GM10266 (cell line): Measurements from ENCODE around the gene NKX2-4.
"Not testable (repeated sequence)": the region's sequence is repeated elsewhere in the genome, so short reads cannot be mapped to it uniquely, and the experiment has no call there.

ENCODE experiments used
- DNase-seq: peaks from one replicate; pipeline ENCODE4 v3.0.0; 2012; ENCODE audit errors: extremely low spot score
- CTCF ChIP-seq: IDR thresholded peaks from 2 replicates; pipeline ENCODE4 v1.5.1; 2012; ENCODE audit warnings: mild to moderate bottlenecking, low read depth; ENCODE audit not compliant: control insufficient read depth, insufficient read depth; ENCODE audit errors: missing control alignments

The NKX2-4 gene

GRCh38 chr20:21372016-21372415 lies 25.3 kb downstream of the NKX2-4 start:
- no peak for TF ChIP-seq CTCF
- no peak for DNase-seq

GRCh38 chr20:21371193-21371592 lies 26.1 kb downstream of the NKX2-4 start:
- no peak for TF ChIP-seq CTCF
- DNase-seq = no peak

- no peak for TF ChIP-seq CTCF
- no peak for DNase-seq
These were observed 28.5 kb downstream of the NKX2-4 start for GRCh38 chr20:21368791-21369190.

GRCh38 chr20:21366273-21366672 lies 31.1 kb downstream of the NKX2-4 start:
- not testable (repeated sequence) for DNase-seq

- DNase-seq = no peak
- TF ChIP-seq CTCF = no peak
These were observed 31.6 kb downstream of the NKX2-4 start for GRCh38 chr20:21365771-21366170.

GRCh38 chr20:21364413-21364812 lies 32.9 kb downstream of the NKX2-4 start:
- TF ChIP-seq CTCF = no peak

GRCh38 chr20:21361266-21361665 lies 36.1 kb downstream of the NKX2-4 start:
- DNase-seq = no peak
- no peak for TF ChIP-seq CTCF

More at GRCh38 chr20:21364413-21364812, 32.9 kb downstream of the NKX2-4 start:
- no peak for DNase-seq

- no peak for TF ChIP-seq CTCF
- DNase-seq = no peak
These were observed 36.6 kb downstream of the NKX2-4 start for GRCh38 chr20:21360705-21361104.
